PC-9 (cell line): ENCODE data around the gene CFAP20DC.

Experiments used
- EZH2 ChIP-seq: fragments of 200-600 bp; sonication (generic); IDR thresholded peaks from 2 replicates; pipeline ENCODE4 v1.8.0; 2017; ENCODE audit warnings: antibody characterized with exemption, low read depth
- TF ChIP-seq, protein P1 (sequence below): fragments of 200-600 bp; sonication (generic); conservative IDR thresholded peaks from 2 replicates; pipeline ENCODE4 v1.6.1; 2017; ENCODE audit warnings: mixed run types, antibody characterized with exemption, mild to moderate bottlenecking, moderate library complexity

DNA sequence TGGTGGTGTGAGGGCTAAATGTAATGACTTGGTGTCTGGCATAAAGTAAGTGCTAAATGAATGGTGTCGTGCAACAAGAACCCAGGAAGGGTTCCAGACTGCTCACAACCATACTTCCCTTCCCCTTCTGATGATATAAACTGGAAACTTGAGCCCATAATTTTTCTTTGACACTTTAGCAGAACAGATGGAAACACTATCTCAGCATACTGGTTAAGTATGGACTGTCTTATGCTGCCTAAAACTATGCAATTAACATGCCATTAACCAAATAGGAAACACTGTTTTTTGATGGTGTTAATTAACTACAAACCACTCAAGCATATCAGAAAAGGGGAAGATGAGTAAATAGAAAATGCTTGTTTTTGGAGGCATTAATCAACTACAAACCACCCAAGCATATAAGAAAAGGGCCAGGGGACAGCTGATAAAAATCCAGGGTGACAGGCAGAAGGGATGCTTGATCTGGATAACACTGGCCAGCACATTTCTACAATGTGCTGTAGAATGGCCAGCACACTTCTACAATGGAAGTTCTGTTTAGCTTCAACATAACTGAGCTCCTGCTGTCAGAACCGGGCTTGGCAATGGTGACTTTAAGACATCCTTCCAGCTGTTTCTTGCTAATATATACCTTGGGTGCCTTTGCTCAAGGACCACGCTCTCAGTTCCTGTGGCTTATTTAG, 297.8 kb downstream of the CFAP20DC start:
- no peak for TF ChIP-seq EZH2
- TF ChIP-seq, protein P1, sequence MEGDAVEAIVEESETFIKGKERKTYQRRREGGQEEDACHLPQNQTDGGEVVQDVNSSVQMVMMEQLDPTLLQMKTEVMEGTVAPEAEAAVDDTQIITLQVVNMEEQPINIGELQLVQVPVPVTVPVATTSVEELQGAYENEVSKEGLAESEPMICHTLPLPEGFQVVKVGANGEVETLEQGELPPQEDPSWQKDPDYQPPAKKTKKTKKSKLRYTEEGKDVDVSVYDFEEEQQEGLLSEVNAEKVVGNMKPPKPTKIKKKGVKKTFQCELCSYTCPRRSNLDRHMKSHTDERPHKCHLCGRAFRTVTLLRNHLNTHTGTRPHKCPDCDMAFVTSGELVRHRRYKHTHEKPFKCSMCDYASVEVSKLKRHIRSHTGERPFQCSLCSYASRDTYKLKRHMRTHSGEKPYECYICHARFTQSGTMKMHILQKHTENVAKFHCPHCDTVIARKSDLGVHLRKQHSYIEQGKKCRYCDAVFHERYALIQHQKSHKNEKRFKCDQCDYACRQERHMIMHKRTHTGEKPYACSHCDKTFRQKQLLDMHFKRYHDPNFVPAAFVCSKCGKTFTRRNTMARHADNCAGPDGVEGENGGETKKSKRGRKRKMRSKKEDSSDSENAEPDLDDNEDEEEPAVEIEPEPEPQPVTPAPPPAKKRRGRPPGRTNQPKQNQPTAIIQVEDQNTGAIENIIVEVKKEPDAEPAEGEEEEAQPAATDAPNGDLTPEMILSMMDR: no peak
